NCI-H1417 (cell line): ENCODE data around the gene LRFN4.

Experiments
- DNase-seq, 3 experiments: peaks; one replicate each; lab custom pipeline; 2025; lab: John Stamatoyannopoulos, UW

Gene LRFN4

DNA sequence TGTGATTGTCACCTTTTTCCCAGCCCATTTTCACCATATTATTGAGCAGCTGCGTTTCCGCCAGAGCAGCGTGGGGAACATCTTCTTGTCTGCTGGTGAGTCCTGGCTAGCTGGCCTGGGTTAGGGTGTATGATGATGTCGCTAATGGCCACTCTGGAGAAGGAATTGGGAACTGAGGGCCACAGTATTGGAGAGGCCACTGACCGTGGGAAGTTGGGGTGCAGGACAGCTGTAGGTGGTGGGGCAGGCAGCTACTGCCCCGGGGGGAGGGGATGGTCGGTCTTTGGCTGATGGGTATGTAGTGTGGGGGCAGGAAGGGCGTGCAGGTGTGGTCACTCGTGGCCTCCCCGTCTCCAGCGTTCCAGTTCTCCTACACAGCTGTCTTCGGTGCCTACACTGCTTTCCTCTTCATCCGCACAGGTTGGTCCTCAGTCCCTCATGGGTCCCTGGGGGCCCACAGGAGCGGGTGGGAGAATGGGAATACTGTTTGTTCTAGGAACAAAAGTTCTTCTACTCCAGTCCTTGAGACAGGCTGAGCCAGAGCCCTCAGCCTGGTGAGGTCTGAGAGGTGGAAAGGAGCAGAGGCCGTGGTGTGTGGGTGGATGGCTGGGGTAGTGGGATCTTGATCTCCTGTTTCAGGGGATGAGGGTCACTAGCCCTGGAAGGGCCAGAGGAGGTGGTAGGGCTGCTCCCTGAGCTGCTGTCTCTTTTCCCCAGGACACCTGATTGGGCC is 11.6 kb upstream of the LRFN4 start:
- DNase-seq: no peak

DNA sequence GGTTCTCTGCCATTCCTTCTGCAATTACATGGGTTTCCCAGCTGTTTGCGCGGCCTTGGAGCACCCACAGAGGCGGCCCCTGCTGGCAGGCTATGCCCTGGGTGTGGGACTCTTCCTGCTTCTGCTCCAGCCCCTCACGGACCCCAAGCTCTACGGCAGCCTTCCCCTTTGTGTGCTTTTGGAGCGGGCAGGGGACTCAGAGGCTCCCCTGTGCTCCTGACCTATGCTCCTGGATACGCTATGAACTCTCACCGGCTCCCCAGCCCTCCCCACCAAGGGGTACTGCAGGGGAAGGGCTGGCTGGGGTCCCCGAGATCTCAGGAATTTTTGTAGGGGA is 11.0 kb upstream of the LRFN4 start:
- no peak for DNase-seq

DNA sequence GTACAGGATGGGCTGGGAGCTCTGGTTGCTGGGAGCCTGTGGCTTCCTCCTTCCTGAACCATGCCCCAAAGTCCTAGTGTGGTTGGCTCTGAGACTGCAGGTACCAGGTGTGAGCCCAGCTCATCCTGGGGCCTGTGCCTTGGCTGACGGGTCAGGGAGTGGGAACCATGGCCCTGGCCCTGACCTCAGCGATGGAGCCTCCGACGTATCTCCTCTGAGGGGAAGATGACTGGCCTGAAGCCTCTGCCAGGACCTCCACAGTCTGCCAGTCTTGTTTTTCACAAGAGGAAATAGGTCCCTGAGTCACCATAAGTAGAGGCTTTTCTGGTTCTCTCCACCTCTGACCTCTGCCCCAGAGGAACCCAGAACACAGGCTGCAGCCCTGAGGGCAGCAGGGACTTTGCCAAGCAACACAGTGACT is 10.2 kb upstream of the LRFN4 start:
- DNase-seq: no peak

DNA sequence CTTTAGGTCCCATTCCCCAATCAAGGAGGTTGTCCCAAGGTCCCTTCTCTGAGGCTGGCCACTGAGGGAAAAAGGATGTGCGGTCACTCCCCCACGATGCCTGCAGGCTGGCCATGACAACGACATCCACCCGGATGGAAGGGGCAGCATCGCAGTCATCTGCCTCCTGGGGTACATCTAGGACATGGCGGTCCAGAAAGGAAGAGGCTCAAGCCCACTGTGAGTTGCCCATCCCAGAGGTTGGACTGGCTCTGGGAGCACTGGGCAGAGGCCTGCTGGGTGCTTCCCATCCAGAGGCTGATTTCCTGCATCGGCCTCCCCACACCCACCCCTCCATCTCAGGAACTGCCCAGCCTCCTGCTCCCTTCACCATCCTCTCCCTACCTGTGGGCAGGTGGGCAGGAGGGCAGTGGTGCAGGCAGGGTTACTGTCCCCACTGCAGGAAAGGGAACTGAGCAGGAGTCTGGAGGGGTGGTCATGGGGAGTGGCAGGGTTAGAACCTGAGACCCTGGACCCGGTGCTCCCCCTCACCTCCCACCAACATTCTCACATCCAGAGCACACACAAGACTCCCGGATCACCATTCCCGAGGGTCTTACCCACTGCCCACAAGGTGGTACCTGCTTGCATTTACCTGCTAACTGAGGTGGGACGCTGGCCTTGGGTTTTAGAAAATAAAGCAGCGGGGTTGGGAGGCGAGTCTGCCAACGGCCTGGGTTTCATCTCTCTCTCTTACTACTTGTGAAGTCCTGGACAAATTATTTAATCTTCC is 9.2 kb upstream of the LRFN4 start:
- no peak for DNase-seq

DNA sequence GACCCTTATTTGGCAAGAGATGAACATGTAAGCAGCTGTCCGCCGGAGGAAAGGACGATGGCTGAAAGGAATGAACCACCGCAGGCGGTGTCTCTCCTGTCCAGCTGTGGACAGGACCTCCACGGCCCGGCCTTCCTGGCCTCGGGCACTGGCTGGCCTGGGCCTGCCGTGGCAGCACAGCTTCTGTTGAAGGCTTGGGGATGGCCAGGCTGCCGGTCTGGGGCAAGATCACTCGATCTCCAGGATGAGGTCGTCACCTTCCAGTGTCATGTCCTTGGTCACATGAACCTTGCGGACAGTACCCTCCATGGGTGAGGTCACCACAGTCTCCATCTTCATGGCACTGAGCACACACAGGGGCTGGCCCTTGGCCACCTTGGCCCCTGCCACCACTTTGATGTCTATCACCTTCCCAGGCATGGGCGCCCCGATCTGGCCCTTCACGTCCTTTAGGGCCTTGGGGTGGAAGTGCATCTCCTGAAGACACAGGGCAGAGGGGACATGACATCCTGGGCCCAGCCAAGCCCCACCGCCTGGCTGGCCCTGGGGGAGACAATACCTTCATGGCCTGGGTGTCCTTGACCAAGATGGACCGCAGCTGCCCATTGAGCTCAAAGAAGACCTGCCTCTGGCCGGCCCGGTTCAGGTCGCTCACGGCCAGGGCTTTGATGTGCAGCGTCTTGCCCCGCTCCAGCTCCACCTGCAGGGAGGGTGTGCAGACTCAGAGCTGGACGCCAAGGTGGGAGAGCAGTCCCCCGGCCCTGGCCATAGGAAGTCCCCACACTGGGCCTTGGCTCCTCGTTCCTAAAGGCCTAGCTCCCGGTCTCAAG is 8.0 kb upstream of the LRFN4 start:
- no peak for DNase-seq

DNA sequence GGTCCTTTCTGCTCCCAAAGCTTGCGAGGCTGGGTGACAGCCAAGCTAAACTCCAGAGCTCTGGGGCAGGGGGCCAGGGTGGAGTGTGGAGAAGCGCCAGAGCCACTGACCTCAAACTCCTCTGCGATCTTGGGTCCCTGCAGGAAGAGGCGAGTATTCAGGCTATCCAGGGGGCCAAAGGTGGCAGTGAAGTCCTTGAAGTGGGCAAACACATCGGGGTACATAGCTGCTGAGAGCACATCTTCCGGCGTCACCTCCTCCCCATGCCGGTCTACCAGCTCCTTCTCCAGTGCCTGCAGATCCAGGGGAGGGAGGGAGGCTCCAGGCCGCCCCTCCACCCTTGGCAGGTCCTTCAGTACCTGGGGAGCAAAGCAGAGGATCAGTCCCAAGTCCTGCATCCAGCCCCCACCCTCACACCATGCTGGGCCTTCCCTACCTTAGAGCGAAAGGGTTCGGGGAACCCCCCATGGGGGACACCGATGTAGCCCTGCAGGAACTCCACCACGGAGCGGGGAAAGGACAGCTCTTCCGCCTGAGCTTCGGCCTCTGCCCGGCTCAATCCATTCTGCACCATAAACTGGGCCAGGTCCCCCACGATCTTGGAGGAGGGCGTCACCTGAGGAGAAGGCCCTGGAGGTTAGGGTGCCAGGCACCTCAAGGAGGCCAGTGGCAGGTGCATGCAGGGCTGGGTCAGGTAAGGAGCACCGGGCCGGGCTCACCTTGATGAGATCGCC is 7.2 kb upstream of the LRFN4 start:
- DNase-seq: no peak

DNA sequence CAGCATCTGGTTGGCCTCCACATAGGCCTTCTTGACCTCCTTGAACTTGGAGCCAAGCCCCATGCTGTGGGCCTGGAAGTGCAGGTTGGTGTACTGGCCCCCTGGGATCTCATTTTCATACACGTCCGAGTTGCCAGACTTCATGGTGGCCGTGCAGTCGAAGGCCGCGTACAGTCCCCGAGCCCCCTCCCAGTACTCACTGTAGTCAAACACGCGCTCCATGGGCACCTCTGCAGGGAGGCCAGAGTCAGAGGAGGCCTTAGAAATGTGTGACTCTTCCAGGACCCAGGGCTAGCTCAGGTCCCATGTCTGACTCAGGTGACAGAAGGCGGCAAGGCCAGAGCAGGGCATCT is 6.7 kb upstream of the LRFN4 start:
- no peak for DNase-seq

DNA sequence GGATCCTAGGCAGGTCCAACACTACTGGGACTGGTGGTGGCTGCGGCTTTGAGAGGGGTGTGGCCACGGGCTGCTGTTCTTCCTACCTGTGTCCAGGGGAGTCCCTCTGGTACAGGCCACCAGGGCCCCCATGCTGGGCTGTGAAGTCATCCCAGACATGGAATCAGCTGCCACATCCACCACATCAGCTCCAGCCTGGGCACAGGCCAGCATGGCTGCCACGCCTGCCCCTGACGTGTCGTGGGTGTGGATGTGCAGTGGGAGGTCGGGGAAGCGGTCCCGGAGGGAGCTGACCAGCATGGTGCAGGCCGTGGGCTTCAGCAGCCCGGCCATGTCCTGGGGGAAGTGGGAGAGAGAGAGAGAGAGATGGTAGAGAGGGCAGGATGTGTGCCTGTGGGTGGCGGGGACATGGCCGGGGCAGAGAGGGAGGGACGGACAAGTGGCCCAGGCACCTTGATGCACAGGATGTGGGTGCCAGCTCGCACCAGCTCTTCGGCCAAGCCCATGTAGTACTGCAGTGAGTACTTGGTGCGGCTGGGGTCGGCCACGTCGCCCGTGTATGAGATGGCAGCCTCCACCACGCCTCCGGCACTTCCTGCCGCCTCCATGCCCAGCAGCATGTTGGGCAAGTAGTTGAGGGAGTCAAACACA is 6.2 kb upstream of the LRFN4 start:
- DNase-seq: no peak

DNA sequence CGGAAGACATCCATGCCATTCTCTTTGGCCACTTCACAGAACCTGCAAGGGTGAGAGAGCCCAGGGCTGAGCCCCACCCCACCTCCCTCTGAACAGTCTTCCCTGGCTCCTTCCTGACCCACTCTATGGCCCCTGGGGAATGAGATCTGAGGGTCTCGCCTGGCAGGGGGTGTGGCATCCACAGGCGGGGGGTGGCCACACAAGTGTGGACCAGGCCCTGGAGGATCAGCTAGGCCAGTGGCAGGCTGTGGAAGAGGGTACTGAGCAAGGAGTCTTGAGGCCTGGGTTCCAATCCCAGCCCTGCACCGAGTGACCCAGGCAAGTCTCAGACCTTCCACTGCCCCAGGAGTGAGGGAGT is 5.6 kb upstream of the LRFN4 start:
- DNase-seq: no peak

DNA sequence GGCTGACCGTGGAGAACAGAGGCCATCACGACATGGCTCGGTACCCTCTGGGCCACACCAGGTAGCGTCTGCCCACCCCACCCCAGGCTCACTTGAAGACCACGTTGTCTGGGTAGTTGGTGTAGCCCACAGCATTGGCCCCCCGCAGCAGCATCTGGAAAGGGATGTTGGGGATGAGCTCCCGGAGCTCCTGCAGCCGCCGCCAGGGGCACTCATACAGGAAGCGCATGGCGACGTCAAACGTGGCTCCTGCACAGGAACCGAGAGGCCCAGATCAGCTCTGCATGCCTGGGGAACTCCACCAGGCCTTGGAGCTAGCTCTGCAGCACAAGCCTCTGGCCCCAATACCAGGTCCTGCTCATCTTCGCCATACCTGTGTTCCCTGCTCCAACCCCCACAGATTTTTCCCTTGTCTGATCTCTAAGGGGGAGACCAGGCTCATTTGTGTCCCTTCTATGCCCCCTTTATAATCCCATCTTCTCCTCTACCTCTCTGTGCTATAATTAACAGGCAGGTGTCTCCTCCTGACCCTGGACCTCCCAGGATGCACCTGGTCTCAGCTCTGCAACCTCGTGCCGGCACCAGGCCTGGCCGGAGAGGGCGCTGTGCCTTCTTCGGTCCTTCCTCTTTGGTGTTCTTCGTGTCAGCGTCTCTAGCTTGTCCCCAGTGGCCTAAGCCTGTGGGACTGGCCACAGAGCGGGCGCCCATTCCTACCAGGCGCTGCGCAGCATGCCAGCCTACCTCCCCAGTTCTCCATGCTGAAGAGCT is 5.0 kb upstream of the LRFN4 start:
- DNase-seq: no peak

DNA sequence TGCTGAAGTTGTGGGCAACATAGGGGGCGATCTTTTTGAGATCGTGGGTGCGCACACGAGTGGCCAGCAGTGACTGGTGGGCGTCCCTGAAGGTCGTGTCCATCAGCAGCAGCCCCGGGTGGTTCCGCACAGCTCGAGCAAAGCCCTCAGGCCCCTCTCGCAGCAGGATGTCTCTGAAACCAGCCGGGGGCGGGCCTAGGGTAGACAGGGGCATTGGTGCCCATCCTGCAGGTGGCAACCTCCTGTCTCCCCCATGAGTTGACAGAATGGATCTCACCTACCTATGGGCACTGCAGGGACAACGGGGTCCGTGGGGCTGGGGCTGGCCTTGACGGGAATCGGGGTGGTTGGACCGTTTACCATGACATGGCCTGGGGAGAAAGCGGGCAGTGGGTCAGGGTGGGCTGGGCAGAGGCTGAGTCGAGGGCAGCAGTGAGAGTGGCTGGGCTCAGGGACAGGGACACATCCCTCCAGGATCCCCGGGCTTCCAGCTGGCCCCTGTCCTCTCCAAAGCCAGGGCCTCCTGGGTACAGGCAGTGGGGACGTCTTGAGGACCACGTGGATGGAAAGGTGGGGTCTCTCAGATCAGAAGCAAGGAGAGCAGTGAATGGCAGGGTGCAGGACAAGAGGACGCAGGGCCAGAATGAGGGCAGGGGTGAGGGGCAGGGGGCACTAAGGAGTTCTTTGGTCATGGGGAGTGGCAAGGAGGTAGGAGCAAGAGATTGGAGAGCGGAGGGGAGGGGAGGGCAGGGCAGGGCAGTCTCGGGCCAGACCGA is 4.2 kb upstream of the LRFN4 start:
- no peak for DNase-seq

DNA sequence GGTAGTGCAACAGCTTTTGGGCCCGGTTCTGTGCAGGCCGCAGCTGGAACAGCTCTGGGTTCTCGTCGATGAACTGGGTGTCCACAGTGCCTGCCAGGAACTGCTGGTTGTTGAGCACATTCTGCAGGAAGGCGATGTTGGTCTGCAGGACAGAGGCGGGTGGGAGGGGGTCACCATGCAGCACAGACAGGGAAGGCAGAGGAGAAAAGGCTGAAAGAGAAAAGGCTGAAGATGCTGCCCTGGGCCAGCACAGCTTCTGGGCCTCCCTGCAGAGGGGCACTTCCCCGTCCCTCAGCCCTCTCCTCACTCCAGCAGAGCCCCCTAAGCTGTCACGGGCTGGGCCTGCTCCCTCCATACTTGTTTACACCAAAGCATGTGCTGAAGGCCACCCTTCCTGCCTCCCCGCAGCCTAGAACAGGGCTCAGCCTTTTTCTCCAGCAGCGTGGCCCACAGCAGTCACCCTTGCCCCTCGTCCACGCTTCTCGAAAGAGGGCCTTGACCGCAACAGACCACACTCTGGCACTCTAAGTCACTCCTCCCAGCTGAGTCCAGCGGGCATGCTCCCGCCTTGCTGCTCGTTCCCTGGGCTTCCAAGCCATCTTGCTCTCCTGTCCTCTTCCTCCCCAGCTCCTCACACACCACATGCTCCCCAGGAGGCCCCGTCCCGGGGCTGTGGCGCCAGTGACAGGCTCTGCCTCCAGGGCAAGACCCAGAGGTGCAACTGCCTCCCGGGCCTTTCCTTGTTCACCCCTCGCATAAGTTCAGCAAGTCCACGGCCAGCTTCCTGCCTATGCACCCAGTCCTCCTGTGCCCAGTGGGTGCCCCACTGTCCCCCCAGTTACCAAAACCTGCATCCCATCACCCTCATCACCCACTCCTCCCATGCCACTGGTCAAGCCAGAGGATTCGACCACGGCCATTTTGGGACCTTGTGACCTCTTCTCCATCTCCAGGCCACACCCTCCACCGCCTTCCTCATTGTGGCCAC is 3.3 kb upstream of the LRFN4 start:
- no peak for DNase-seq

DNA sequence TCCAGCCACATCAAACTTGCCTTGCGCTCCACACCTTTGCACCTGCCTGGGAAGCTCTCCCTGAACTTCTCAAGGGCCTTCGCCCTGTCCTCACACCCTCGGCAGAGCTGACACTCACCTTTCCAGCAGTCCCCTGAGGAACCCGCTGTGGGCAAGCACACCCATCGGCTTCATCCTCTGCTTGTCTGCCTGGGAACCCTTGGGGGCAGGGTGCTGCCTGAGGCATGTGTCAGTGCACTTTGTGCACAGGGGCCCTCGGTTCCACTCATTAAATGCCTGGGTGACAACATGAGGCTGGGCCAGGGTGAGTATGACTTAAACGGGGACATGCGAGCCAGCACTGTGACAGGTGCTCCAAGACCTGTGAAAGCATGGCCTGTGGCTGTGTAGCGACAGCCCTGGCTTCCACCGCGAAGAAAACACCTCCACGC is 2.6 kb upstream of the LRFN4 start:
- DNase-seq: no peak

DNA sequence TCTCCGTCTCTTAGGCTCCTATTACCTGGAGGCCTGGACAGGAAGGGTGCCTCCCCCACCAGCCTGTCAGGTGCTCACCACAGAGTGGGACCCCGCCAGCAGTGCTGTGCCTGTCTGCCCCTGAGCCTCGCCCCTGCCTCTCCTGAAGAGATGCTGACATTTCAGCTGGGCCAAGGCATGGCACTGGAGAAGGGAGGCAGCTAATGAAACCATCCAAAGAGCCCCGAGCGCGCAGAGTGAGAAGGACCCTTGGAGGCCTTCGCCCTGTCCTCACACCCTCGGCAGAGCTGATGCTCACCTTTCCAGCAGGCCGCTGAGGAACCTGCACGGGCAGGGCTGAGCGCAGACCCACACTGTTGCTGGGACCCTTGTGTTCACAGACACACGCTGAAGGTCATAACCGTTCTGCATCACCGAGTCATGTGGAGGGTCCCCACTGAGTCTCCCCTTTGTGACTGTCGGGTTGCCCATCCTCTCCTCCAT is 2.1 kb upstream of the LRFN4 start:
- DNase-seq: no peak

DNA sequence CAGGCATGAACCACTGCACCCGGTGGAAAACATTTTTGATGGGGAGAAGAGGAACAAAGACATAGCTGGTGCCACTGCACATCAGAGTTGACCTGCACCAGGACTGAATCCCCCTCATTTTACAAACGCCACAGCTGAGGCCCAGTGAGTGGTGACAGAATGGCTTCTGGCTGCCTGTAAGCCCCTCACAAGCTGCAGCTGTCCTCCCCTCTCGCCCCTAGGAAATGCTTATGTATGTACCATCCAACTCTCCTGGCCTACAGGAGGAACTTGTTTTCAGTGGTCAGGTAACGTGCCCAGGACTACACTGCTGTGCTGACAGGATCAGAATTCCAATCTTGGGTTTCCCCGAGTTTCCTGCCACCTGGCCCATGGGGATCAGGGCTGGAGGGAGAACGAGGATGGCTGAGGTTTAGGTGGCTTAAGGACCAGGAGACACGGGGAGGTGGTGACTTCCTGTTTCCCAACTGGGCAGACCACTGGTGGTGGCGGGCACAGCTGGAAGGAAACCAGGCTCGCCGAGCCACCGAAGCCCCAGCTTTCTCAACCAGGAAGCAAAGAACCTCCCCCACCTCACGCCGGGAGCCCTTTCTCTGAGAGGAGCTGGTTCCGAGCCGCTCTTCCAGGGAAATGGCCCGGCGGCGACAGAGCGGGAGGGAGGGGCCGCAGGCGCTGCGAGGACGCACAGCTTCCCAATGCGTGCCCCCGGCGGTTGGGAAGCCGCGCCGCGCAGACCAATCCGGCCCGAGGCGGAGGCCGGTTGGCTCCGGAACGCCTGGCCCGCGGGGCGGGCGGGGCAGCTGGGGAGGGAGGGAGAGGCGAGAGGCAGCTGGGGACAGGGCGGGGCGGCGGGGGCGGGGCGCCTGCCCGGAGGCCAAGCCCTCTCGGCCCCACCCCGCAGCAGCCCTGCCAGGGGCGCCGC is 1.0 kb upstream of the LRFN4 start:
- DNase-seq: peak; percentile 92 to 97 (median 96)

DNA sequence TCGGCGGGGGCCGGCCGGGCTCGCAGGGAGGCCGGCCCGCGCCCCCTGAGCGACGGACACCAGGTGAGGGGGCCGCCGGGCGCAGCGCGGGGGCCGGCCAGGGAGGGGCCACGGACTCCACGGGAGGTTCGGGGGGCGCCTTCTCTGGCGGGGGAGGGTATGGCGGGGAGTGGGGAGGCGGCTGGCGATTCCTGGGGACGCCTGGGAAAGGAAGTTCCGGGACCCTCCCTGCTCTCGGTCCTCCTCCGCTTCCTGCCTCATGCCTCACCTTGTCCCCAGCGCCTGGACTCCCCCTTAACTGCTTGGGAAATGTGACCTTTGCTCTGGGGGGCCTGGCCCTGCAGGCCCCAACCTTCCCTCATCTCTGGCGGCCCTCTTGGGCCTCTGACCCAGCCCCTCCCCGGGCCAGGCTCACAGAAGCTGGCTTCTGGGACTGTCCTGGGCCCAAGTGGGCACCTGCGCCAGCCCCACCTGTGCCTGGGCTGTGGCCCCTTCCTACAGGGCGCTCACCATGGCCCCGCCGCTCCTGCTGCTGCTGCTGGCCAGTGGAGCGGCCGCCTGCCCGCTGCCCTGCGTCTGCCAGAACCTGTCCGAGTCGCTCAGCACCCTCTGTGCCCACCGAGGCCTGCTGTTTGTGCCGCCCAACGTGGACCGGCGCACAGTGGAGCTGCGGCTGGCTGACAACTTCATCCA is 516 bp downstream of the LRFN4 start:
- DNase-seq: peak in 2 of 3 experiments; percentile 36 to 50

DNA sequence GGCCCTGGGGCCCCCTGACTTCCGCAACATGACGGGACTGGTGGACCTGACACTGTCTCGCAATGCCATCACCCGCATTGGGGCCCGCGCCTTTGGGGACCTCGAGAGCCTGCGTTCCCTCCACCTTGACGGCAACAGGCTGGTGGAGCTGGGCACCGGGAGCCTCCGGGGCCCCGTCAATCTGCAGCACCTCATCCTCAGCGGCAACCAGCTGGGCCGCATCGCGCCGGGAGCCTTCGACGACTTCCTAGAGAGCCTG is 992 bp downstream of the LRFN4 start:
- no peak for DNase-seq
